GM21515 (cell line): ENCODE data around the gene B4GALNT4.
"Not testable (repeated sequence)": the region's sequence is repeated elsewhere in the genome, so short reads cannot be mapped to it uniquely, and the experiment has no call there.

Experiments
- ATAC-seq: cut with Tn5 transposase; IDR thresholded peaks from one replicate; pipeline ENCODE4 v1.9.1; 2021; ENCODE audit not compliant: unreplicated experiment

The B4GALNT4 gene

DNA sequence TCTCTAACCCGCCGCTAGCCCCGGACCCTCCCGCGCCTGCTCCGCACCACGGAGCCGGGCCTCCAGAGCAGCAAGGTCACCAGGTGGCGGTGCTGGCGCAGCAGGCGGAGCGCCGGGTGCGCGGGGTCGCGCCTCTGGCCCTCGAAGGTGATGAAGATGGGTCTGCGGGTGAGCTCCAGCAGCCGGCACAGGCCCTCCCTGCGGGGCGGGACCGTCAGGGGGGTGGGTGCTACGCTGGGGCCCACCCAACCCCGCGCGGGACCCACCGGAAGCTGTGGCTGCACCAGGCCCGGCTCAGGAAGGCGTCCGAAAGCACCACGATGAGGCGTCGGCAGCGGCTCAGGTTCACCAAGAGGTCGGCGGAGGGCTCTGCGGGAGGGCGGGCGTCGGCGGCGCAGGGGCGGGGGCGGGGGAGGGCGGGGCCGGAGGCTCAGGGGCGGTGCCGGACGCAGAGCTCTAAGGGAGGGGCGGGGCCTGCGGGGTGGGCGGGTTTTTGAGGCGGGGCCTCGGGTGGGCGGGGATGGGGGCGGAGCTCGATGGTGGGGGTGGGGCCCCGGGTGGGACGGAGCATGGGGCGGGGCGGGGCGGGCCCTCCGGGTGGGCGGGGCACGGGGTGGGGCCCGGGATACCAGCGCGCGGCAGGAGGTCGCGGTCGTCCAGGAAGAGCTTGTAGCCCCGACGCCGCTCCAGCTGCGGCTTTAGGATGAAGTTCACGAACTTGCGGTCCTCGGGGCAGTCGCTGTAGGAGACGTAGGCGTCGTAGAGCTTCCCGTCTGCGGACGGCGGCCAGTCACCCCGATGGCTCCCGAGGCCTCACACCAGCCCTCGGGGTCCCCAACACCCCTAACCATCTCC, 37.7 kb downstream of the B4GALNT4 start:
- peak; percentile 62 for ATAC-seq

- no peak for ATAC-seq
Observed at GRCh38 chr11:407651-408123, 38.4 kb downstream of the B4GALNT4 start.

GRCh38 chr11:408154-409007, 39.1 kb downstream of the B4GALNT4 start:
- no peak for ATAC-seq

DNA sequence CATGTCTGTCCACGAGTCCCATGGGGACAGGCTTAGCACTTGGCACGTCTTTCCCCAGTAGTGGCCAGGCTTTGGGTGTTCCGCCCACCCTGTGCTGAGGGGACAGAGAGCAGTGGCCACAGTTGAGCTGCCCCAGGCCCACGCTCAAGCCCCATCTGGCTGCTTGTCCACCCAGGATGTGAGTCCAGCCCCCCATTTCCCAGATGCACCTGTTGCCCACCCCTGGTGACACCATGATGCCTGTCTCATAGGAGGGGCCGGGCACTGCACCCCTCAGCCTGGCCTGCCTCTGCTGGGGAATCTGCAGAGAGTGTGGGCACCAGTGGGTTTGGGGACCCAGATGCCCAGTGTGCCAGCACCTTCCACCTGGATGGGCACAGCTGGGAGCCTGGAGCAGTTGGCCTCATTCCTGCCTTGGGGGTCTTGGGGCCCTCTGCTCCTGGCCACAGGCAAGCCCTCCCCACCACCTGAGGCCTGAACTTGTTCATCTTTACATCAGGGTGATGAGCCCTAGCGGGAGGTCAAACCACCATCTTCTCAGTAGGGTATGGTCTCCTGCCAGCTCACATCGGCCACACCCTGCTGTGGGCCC, 39.8 kb downstream of the B4GALNT4 start:
- ATAC-seq = no peak

GRCh38 chr11:409600-410483, 40.5 kb downstream of the B4GALNT4 start:
- no peak for ATAC-seq

DNA sequence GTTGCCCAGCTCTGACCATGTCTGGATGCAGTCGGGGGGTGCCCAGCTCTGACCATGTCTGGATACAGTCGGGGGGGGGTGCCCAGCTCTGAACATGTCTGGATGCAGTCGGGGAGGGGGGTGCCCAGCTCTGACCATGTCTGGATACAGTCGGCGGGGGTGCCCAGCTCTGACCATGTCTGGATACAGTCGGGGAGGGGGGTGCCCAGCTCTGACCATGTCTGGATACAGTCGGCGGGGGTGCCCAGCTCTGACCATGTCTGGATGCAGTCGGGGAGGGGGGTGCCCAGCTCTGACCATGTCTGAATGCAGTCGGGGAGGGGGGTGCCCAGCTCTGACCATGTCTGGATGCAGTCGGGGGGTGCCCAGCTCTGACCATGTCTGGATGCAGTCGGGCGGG, 41.4 kb downstream of the B4GALNT4 start:
- not testable (repeated sequence) for ATAC-seq

- not testable (repeated sequence) for ATAC-seq
Observed at GRCh38 chr11:411520-411919, 42.2 kb downstream of the B4GALNT4 start.

DNA sequence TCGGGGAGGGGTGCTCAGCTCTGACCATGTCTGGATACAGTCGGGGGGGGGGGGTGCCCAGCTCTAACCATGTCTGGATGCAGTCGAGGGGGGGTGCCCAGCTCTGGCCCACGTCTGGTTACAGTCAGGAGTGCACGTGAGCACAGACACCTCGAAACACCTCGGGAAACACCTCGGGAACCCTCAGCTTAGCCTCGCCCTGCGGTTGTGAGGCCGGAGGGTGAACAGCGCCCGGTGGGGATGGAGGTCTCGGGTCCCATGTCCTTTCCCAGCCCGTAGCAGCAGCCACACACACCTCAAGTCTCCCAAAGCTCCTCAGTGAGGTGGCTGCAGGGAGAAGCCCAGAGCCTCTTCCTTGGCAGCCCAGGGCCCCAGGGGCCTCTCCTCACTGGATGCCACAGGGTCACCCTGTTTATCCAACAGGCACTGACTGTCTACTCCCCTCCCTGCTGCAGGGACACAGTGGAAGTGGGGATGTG, 43.4 kb downstream of the B4GALNT4 start:
- ATAC-seq = no peak

DNA sequence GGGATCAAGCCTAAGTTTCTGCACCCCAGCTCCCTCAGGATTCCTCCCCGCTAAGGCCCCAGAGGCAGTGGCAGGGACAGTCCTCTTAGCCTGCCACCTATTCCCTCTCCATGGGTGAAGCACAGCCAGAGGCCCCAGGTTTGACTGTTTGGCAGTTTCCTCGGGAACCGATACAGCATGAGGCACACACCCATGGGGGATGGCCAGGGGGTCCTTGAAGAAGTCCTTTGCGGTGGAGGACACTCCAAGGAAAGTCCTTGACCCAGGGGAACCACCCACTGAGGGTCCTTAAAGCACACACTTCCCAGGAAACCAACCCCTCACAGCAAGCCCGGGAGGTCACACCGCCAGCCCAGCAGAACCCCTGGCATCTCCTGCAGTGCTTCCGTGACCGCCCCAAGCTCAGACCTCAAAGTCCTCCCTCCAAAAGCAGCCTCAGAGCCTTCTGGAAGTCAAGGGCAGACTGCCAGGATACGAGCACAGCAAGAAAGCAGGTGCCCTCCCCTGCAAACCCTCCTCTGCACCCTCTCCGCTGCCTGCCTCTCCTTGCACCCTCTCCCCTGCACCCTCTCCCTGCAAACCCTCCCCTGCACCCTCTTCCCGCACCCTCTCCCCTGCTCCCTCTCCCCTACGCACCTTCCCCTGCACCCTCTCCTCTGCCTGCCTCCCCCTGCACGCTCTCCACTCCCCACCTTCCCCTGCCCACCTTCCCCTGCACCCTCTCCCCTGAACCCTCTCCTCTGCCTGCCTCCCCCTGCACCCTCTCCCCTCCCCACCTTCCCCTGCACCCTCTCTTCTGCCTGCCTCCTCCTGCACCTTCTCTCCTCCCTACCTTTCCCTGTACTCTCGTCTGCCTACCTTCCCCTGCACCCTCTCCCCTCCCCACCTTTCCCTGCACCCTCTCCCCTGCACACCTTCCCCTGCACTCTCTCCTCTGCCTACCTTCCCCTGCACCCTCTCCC, 44.1 kb downstream of the B4GALNT4 start:
- ATAC-seq = no peak

DNA sequence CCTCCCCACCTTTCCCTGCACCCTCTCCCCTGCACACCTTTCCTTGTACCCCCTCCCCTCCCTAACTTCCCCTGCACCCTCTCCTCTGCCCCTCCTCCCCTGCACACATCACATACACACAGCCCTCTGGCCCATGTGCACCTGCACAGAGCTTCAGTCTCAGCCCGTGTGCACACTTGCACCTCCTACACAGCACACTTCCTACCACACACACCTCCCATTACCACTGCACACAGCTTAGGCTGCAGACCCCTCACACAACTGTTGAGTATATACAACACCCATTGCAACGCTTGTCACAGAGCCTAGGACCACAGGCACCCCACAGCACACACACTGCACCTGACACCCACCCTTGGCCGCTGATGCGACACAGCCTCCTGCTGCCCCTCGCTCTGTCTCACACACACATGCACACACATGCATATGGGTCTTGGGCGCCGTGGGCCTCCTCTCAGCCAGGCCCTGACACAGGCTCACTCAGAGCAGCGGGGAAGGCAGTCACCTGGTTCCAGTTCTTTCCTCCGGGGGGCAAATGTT, 45.1 kb downstream of the B4GALNT4 start:
- no peak for ATAC-seq

- no peak for ATAC-seq
Observed at GRCh38 chr11:415640-416041, 46.3 kb downstream of the B4GALNT4 start.

DNA sequence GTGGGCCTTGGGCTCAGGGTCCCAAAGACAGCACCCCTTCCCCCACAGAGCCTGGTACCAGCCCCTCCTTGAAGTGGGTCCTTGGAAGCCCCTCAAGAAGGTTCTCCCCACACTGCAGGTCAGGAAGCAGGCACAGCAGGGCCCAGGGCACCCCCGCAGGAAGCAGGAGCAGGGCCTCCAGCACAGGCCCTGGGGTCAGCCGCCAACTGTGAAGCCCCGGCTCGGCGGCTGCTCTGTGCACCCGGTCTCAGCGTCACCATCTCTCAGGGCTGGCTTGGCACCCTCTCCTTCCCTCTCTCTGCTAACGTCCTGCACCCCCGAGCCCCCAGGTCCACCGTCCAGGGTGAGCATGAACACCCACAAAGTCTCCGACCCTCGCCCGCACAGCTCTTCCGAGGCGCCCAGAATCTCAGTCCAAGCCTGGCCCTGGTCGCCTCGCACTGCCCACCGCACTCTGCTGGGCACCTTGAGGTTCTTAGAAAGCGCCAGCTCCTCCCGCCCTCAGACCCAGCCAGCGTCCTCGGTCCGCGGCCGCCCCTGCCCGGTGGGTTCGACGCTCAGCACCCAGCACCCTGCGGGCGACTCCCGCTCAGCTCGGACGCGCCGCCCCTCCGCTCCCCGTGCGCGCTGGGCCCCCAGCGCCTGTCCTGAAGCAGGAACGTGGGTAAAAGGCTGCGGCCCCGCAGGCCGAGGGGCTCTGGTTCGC, 46.9 kb downstream of the B4GALNT4 start:
- ATAC-seq = no peak

DNA sequence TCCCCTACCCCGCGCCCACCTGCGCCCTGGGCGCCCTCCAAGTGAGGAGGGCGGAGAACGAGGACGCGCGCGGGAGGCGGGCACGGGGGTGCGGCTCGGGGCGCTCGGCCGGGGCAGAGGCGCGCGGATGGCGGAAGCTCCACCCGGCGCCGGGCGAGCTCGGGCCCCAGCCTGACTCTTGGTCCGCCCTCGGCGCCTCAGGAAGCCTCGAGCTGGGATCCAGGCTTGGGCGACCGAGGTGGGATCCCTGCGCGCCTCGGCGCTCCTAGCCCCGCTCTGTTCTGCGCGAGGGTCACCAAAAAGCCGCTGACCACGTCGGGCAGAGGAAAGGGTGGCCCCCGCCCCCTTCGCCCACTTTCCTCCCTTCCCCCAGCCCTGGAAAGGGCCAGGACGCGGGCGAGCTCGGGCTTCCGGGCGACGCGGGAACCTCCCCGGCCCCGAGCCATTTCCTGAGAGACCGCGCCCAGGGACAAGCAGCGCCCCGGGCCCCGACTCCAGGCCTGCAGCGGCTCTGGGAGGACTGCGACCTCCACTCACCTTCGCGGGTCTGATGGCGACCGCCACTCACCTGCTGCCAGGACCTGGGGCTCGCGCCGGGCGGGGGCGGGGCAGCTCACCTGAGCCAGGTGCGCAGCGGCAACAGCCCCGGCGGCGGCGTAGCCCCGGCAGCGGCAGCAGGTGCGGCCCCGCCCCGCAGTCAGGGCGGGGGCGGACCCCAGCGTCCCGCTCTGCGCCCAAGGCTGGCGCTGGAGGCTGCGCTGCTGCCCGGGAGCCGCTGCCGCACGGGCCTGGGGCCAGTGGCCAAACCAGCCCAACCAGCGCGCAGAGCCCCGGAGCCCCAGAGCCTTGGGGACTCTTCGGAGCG, 47.7 kb downstream of the B4GALNT4 start:
- ATAC-seq = no peak

- ATAC-seq = no peak
Observed at GRCh38 chr11:417652-418342, 48.5 kb downstream of the B4GALNT4 start.

DNA sequence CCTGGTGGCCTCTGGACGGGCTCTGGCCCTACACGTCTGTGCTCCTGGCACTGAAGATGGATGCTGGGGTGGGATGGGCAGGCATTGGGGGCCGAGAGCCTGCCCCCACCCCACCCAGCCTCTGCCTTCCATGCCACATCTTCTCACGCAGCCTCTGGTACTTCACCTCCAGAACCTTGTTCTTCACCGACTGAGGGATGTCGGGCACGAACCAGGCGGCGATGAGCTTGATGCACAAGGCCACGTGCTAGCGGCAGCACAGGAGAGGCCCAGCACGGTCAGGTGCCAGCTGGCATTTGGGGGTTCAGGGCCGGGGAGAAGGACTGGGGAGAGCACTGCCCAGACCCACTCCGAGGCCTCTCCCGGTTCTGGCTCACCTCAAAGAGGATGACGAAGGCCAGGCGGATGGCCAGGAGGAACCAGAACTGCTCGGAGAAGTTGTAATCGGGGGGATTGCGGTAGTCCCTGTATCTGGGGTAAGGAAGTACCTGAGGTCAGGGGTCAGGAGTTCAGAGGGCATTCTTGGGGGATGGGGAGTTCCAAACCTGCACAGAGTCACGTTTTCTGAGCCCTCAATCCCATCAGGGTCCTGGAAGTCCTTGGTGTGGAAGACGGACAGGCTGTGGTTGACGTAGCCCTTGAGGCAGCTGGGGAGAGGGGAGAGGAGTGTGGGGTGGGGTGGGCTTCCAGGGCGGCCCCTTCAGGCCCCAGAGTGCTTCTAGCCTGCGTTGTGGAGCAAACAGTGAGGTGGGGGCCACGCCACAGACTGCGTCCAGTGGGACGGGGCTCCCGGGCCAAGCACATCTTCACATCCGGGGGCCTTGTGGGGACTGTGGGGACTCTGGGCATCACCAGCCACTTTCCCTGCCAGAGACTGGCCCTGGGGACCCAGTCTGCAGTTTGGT, 49.3 kb downstream of the B4GALNT4 start:
- no peak for ATAC-seq
